Measurements from ENCODE around the gene TMEM121. TPM values are rescaled to one million over a fixed set of nuclear protein-coding genes. Genes with fewer than 3 reads are reported as not detected.
"Not testable (repeated sequence)": the region's sequence is repeated elsewhere in the genome, so short reads cannot be mapped to it uniquely, and the experiment has no call there.

TMEM121 gene
- total and polyA plus RNA-seq, 8 donors = 2.4 to 5.4 (median 3.2) TPM

GRCh38 chr14:105541218-105541875, 15.0 kb downstream of the TMEM121 start:
- no peak for TF ChIP-seq CTCF (IDR thresholded peaks at IDR 0.05)
- H3K4me1 ChIP-seq = peaks cover 0 to 6% of the 10 kb centered on the region in 2 donors
- intact Hi-C loops (cut with DNase I) = no loop called here
- DNase-seq (no peak), ATAC-seq (no peak)
- no peak overlapping the region for H3K4me3 ChIP-seq
- H3K9me3 ChIP-seq = peaks cover 0 to 9% of the 10 kb centered on the region in 2 donors
- no peaks in the 10 kb centered on the region for H3K36me3 ChIP-seq
- no peak overlapping the region for H3K27ac ChIP-seq
- H3K27me3 ChIP-seq = peaks cover 0 to 40% of the 10 kb centered on the region in 2 donors

- H3K27me3 ChIP-seq = peaks cover 0 to 10% of the 10 kb centered on the region in 2 donors
- DNase-seq = peak in 1 of 4 donors; percentile 2
- H3K27ac ChIP-seq; intact Hi-C loops (cut with DNase I); ATAC-seq; H3K36me3 ChIP-seq; H3K4me1 ChIP-seq; H3K4me3 ChIP-seq: not testable (repeated sequence)
- H3K9me3 ChIP-seq = peaks cover 0 to 12% of the 10 kb centered on the region in 2 donors
These were observed 19.3 kb downstream of the TMEM121 start for GRCh38 chr14:105545676-105546075.

GRCh38 chr14:105546410-105546809, 20.0 kb downstream of the TMEM121 start:
- H3K36me3 ChIP-seq; H3K27ac ChIP-seq; intact Hi-C loops (cut with DNase I); H3K4me3 ChIP-seq; H3K4me1 ChIP-seq; H3K27me3 ChIP-seq; ATAC-seq: not testable (repeated sequence)
- H3K9me3 ChIP-seq = peaks cover 0 to 12% of the 10 kb centered on the region in 2 donors
- DNase-seq = peak in 1 of 4 donors; percentile 33

- intact Hi-C loops (cut with DNase I); H3K36me3 ChIP-seq; ATAC-seq; H3K27me3 ChIP-seq; H3K27ac ChIP-seq; H3K4me3 ChIP-seq; H3K4me1 ChIP-seq: not testable (repeated sequence)
- peak in 1 of 4 donors; percentile 43 for DNase-seq
- H3K9me3 ChIP-seq = peaks cover 0 to 12% of the 10 kb centered on the region in 2 donors
These were observed 20.7 kb downstream of the TMEM121 start for GRCh38 chr14:105547072-105547471.

- Histone ChIP-seq H3K36me3 (no peaks in the 10 kb centered on the region), H3K4me3 (no peak overlapping the region), H3K9me3 (peaks cover 0 to 12% of the 10 kb centered on the region in 2 donors), H3K27ac (no peak overlapping the region), H3K27me3 (peaks cover 0 to 7% of the 10 kb centered on the region in 2 donors), H3K4me1 (no peaks in the 10 kb centered on the region)
- DNase-seq (peak in 1 of 4 donors; percentile 75), ATAC-seq (no peak)
- TF ChIP-seq CTCF (IDR thresholded peaks at IDR 0.05) = no peak
- intact Hi-C loops (cut with DNase I) = no loop called here
These were observed 21.4 kb downstream of the TMEM121 start for GRCh38 chr14:105547741-105548169.

- Histone ChIP-seq H3K4me1 (no peaks in the 10 kb centered on the region), H3K27me3 (peaks cover 0 to 7% of the 10 kb centered on the region in 2 donors), H3K27ac (no peak overlapping the region), H3K36me3 (no peaks in the 10 kb centered on the region), H3K9me3 (peaks cover 0 to 3% of the 10 kb centered on the region in 2 donors), H3K4me3 (no peak overlapping the region)
- ATAC-seq (no peak), DNase-seq (peak in 1 of 4 donors; percentile 53)
- intact Hi-C loops (cut with DNase I) = no loop called here
- TF ChIP-seq CTCF (IDR thresholded peaks at IDR 0.05) = no peak
These were observed 23.1 kb downstream of the TMEM121 start for GRCh38 chr14:105549481-105549880.

GRCh38 chr14:105554022-105554421, 27.6 kb downstream of the TMEM121 start:
- ATAC-seq (no peak), DNase-seq (no peak)
- no peaks in the 10 kb centered on the region for H3K4me1 ChIP-seq
- intact Hi-C loops (cut with DNase I) = no loop called here
- H3K27ac ChIP-seq = no peak overlapping the region
- no peaks in the 10 kb centered on the region for H3K36me3 ChIP-seq
- H3K4me3 ChIP-seq = no peak overlapping the region
- TF ChIP-seq CTCF (IDR thresholded peaks at IDR 0.05) = no peak
- peaks cover 0 to 24% of the 10 kb centered on the region in 2 donors for H3K27me3 ChIP-seq
- no peaks in the 10 kb centered on the region for H3K9me3 ChIP-seq
